Endodermal cell (in vitro differentiated cells): ENCODE results near the gene ANKS1B. TPM values are rescaled to one million over a fixed set of nuclear protein-coding genes. Genes with fewer than 3 reads are reported as not detected.

Experiments
- DNase-seq: peaks from one replicate; pipeline ENCODE4 v3.0.0-alpha.2; 2017
- H3K27ac ChIP-seq: 2 replicates; pipeline ENCODE4 v1.5.1; 2013; ENCODE audit warnings: mild to moderate bottlenecking, low read depth, low read length, moderate library complexity
- H3K27me3 ChIP-seq: 2 replicates; pipeline ENCODE4 v1.6.1; 2013; ENCODE audit warnings: mild to moderate bottlenecking, low read length, moderate library complexity; ENCODE audit not compliant: insufficient read depth, control insufficient read depth, poor library complexity, severe bottlenecking
- H3K36me3 ChIP-seq: 2 replicates; pipeline ENCODE4 v1.7.0; 2013; ENCODE audit warnings: mild to moderate bottlenecking, low read length, moderate library complexity; ENCODE audit not compliant: control insufficient read depth, insufficient read depth
- H3K4me1 ChIP-seq: one replicate; pipeline ENCODE4 v1.7.0; 2013; ENCODE audit warnings: low read length; ENCODE audit not compliant: control insufficient read depth, insufficient read depth
- H3K4me3 ChIP-seq: 2 replicates; pipeline ENCODE4 v1.5.1; 2013; ENCODE audit warnings: mild to moderate bottlenecking, low read length, moderate library complexity
- H3K9ac ChIP-seq: 2 replicates; pipeline ENCODE4 v1.6.1; 2013; ENCODE audit warnings: mild to moderate bottlenecking, low read length, moderate library complexity; ENCODE audit not compliant: poor library complexity, severe bottlenecking; ENCODE audit errors: extremely low read depth
- H3K9me3 ChIP-seq: 2 replicates; pipeline ENCODE4 v1.6.1; 2013; ENCODE audit warnings: mild to moderate bottlenecking, low read length, moderate library complexity; ENCODE audit not compliant: control insufficient read depth
- H3K27ac Mint-ChIP-seq: 2 replicates; pipeline ENCODE4 v1.8.0; 2020; ENCODE audit warnings: mixed read lengths
- H3K27me3 Mint-ChIP-seq: 2 replicates; pipeline ENCODE4 v1.8.0; 2021; ENCODE audit warnings: mild to moderate bottlenecking, mixed read lengths; ENCODE audit not compliant: insufficient read depth
- H3K36me3 Mint-ChIP-seq: 2 replicates; pipeline ENCODE4 v1.8.0; 2020; ENCODE audit warnings: low read depth, mixed read lengths
- H3K4me1 Mint-ChIP-seq: 2 replicates; pipeline ENCODE4 v1.8.0; 2020; ENCODE audit warnings: mixed read lengths
- H3K4me3 Mint-ChIP-seq: 2 replicates; pipeline ENCODE4 v1.8.0; 2020; ENCODE audit warnings: mild to moderate bottlenecking, moderate library complexity, mixed read lengths
- H3K9me3 Mint-ChIP-seq: 2 replicates; pipeline ENCODE4 v1.8.0; 2020; ENCODE audit warnings: mild to moderate bottlenecking, mixed read lengths
- CTCF ChIP-seq: fragments of 200-600 bp; sonication (generic); conservative IDR thresholded peaks from 2 replicates; pipeline ENCODE4 v1.5.0; 2021; ENCODE audit warnings: antibody characterized with exemption, mild to moderate bottlenecking
- WGBS, 2 experiments: methylation state at CpG; one replicate each; pipeline versions ENCODE4 v1.1.5 to v1.1.7; 2013; ENCODE audit warnings: missing lambda C conversion rate in 2 of 2, mixed read lengths in 1 of 2; ENCODE audit not compliant: insufficient coverage in 1 of 2, insufficient read length in 1 of 2; 5-methylcytosine and 5-hydroxymethylcytosine counted together
- long read RNA-seq, 4 experiments: library from polyadenylated mRNA in 2 of 4; library from RNA in 1 of 4; library from capped mRNA in 1 of 4; stranded (forward) in 3 of 4; unstranded in 1 of 4; transcript quantifications; one replicate each; pipeline ENCODE4 v2.0.0, GENCODE V29; 2020 to 2021; ENCODE audit warnings: inconsistent platforms in 1 of 4
- polyA plus RNA-seq, 2 experiments: library from polyadenylated mRNA; stranded (reverse); fragments of 50-300 nt; gene quantifications; one replicate each; pipeline ENCODE4 v1.2.3, GENCODE V29; 2013
- total RNA-seq, 2 donors: library from RNA; stranded (reverse); fragmentation: NEBNext Ultra II Directional in 1 of 2; extraction: Animal tissue kit (Norgen Biotek cat#: 25700) in 1 of 2; gene quantifications; 2 replicates in 1 of 2; 3 replicates in 1 of 2; pipeline ENCODE4 v1.2.1, GENCODE V29; 2021

The ANKS1B gene
- total RNA-seq: 10 to 100 TPM; 28.5 to 65.8 TPM
- polyA plus RNA-seq (2013, experiment 1 of 2): 11.3 TPM
- 12.6 TPM for polyA plus RNA-seq (2013, experiment 2 of 2)
- long read RNA-seq, experiment 1, partial matches to known transcripts: 0 of 7 reads
- long read RNA-seq, experiment 1, other reads (novel, unspliced or antisense): 7 of 7 reads
- long read RNA-seq, experiment 2, partial matches to known transcripts: 4 of 25 reads
- long read RNA-seq, experiment 2, other reads (novel, unspliced or antisense): 21 of 25 reads
- long read RNA-seq, experiment 3, partial matches to known transcripts: 4 of 10 reads
- long read RNA-seq, experiment 3, other reads (novel, unspliced or antisense): 6 of 10 reads
- long read RNA-seq, experiment 4, partial matches to known transcripts: 1 of 3 reads
- long read RNA-seq, experiment 4, other reads (novel, unspliced or antisense): 2 of 3 reads

GRCh38 chr12:99984271-99985128 is at the start of gene ANKS1B:
Gene ANKS1B, minus strand, starts transcription at chr12:99984936. Its CDS starts 699 bp downstream, at chr12:99984237.
- no peak within 1 kb of the TSS for H3K27ac ChIP-seq
- H3K36me3 Mint-ChIP-seq: no peaks in the 10 kb centered on the region
- TF ChIP-seq CTCF: no peak
- peaks cover 12% of the 10 kb centered on the region for H3K4me1 ChIP-seq
- peak within 1 kb of the TSS; percentile 74 for H3K4me3 Mint-ChIP-seq
- peaks cover 39% of the 10 kb centered on the region for H3K4me1 Mint-ChIP-seq
- H3K9me3 Mint-ChIP-seq: no peaks in the 10 kb centered on the region
- peak within 1 kb of the TSS; percentile 69 for H3K27ac Mint-ChIP-seq
- peak; percentile 93 for DNase-seq
- no peaks in the 10 kb centered on the region for H3K27me3 ChIP-seq
- H3K27me3 Mint-ChIP-seq: peaks cover 31% of the 10 kb centered on the region
- no peaks in the 10 kb centered on the region for H3K9me3 ChIP-seq
- 1 to 3% methylated on average over 6 to 98 of the region's 98 CpGs for WGBS, 2 experiments
- H3K4me3 ChIP-seq: peak within 1 kb of the TSS; percentile 91
- H3K36me3 ChIP-seq: no peaks in the 10 kb centered on the region
- H3K9ac ChIP-seq: peak within 1 kb of the TSS; percentile 56

GRCh38 chr12:100031836-100032235 is 47.1 kb upstream of the ANKS1B start:
- peaks cover 5% of the 10 kb centered on the region for H3K36me3 Mint-ChIP-seq

More at GRCh38 chr12:100031836-100032235, 47.1 kb upstream of the ANKS1B start:
- H3K4me1 ChIP-seq: no peaks in the 10 kb centered on the region
- Mint-ChIP-seq H3K4me1 (no peaks in the 10 kb centered on the region), H3K4me3 (no peak overlapping the region), H3K27ac (no peak overlapping the region), H3K27me3 (no peaks in the 10 kb centered on the region), H3K9me3 (peaks cover 2% of the 10 kb centered on the region)
- no peaks in the 10 kb centered on the region for H3K27me3 ChIP-seq
- H3K9me3 ChIP-seq: peaks cover 5% of the 10 kb centered on the region
- H3K27ac ChIP-seq: no peak overlapping the region
- H3K9ac ChIP-seq: no peak overlapping the region
- peaks cover 14% of the 10 kb centered on the region for H3K36me3 ChIP-seq
- WGBS, 2 experiments: 95 to 100% methylated on average over 1 to 2 of the region's 2 CpGs
- no peak for TF ChIP-seq CTCF
- no peak overlapping the region for H3K4me3 ChIP-seq
- no peak for DNase-seq
